SH-SY5Y (cell line): ENCODE measurements around the gene GTPBP3.

ENCODE experiments used
- GATA2 ChIP-seq: IDR thresholded peaks from 2 replicates; pipeline ENCODE4 v1.6.1; 2011; ENCODE audit warnings: mild to moderate bottlenecking, low read depth, low read length
- GATA3 ChIP-seq: IDR thresholded peaks from 2 replicates; pipeline ENCODE4 v1.6.1; 2011; ENCODE audit warnings: low read depth, mild to moderate bottlenecking, low read length, moderate library complexity

DNA sequence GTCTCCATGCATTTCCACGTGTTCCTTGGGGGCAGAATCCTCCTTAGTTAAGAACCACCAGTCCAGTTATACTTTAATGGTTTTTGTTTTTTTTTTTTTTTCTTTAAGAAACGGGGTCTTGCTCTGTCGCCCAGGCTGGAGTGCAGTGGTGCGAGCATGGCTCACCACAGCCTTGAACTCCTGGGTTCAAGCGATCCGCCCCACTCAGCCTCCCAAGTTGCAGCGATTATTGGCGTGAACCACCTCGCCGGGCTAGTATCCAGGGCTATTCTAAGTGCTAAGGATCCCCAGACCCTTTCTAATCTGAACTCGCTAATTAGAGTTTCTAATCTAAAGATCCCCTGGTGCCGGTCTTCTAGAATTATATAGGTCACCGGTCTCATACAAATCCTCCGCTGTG, 43.7 kb upstream of the GTPBP3 start:
- TF ChIP-seq GATA3 (no peak), GATA2 (no peak)
